ENCODE data around the gene LRRN3. TPM values are rescaled to one million over a fixed set of nuclear protein-coding genes. Genes with fewer than 3 reads are reported as not detected.
A peak's percentile ranks its signal among the peaks of the same experiment; 100 is the strongest.

Gene LRRN3
- total and polyA plus RNA-seq, 2 of the 4 experiments (the other 2 are of a cell fraction): 6.9 to 15.2 TPM

DNA sequence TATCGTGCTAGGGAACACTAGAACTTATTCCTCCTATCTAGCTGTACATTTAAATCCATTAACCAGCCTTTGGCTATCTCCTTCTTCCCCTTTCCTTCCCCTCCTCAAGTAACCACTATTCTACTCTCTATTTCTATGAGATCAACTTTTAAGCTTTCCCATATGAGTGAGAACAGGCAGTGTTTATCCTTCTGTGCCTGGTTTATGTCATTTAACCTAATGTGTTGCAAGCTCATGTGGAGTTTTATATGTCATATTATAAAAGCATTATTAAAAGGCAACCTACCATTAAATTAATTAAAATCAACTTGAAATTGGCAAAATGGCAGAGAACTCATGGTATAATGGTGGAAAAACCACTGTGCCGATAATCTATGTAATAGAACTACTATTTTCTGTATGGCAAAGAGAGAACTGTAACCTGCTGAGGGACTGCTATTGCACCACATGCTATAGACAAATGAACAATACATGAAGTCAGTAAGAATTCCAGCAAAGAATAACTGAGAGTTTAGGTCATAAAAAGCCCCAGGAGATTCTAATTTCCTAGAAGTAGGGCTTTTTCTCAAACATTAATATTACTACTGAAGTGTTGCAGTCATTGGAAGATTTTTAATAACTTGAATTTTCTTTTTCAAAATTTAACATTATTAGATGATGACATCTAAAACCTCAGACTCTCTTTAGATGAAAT lies 81.8 kb downstream of the LRRN3 start:
- H4K91ac ChIP-seq (ENCODE audit: insufficient read depth, low read depth, low read length): no peak overlapping the region
- H2BK120ac ChIP-seq (ENCODE audit: low read depth, low read length): no peak overlapping the region
- no peak overlapping the region for H3K4me2 ChIP-seq (ENCODE audit: low read depth, low read length)
- in situ Hi-C loops (cut with MboI; ENCODE audit: low sequenced_read_pairs) (no loop called here), dilution Hi-C loops (cut with HindIII; ENCODE audit: low sequenced_read_pairs, unreplicated experiment) (no loop called here), intact Hi-C loops (cut with micrococcal nuclease) (no loop called here)
- no TSS peak for BruUV-seq (replicated peaks)
- H3K18ac ChIP-seq (ENCODE audit: low read depth, low read length): no peak overlapping the region
- TF ChIP-seq, protein P1, sequence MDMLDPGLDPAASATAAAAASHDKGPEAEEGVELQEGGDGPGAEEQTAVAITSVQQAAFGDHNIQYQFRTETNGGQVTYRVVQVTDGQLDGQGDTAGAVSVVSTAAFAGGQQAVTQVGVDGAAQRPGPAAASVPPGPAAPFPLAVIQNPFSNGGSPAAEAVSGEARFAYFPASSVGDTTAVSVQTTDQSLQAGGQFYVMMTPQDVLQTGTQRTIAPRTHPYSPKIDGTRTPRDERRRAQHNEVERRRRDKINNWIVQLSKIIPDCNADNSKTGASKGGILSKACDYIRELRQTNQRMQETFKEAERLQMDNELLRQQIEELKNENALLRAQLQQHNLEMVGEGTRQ (IDR thresholded peaks at IDR 0.05; ENCODE audit: low read depth, low read length): no peak
- TF ChIP-seq RCOR1 (IDR thresholded peaks at IDR 0.05; ENCODE audit: insufficient replicate concordance, low read length) (no peak), NFE2L2 (IDR thresholded peaks at IDR 0.05; ENCODE audit: low read depth, low read length) (no peak), MAZ (IDR thresholded peaks at IDR 0.05; ENCODE audit: borderline replicate concordance, low read depth, low read length) (no peak), POLR2A (IDR thresholded peaks at IDR 0.05; ENCODE audit: low read depth, low read length) (no peak), MXI1 (IDR thresholded peaks at IDR 0.05; ENCODE audit: borderline replicate concordance, low read depth, low read length) (no peak), CEBPB (IDR thresholded peaks at IDR 0.05; ENCODE audit: low read depth, low read length) (no peak), CHD1 (IDR thresholded peaks at IDR 0.05; ENCODE audit: low read depth, low read length) (no peak), RAD21 (IDR thresholded peaks at IDR 0.05; ENCODE audit: low read length) (no peak), RFX5 (IDR thresholded peaks at IDR 0.05; ENCODE audit: low read depth, low read length) (no peak), BHLHE40 (IDR thresholded peaks at IDR 0.05; ENCODE audit: low read depth, low read length) (no peak), FOS (IDR thresholded peaks at IDR 0.05; ENCODE audit: low read depth, low read length) (no peak), SMC3 (IDR thresholded peaks at IDR 0.05; ENCODE audit: low read depth, low read length) (no peak), MAFK (IDR thresholded peaks at IDR 0.05; ENCODE audit: low read depth, low read length) (no peak)
- TF ChIP-seq, protein P2, sequence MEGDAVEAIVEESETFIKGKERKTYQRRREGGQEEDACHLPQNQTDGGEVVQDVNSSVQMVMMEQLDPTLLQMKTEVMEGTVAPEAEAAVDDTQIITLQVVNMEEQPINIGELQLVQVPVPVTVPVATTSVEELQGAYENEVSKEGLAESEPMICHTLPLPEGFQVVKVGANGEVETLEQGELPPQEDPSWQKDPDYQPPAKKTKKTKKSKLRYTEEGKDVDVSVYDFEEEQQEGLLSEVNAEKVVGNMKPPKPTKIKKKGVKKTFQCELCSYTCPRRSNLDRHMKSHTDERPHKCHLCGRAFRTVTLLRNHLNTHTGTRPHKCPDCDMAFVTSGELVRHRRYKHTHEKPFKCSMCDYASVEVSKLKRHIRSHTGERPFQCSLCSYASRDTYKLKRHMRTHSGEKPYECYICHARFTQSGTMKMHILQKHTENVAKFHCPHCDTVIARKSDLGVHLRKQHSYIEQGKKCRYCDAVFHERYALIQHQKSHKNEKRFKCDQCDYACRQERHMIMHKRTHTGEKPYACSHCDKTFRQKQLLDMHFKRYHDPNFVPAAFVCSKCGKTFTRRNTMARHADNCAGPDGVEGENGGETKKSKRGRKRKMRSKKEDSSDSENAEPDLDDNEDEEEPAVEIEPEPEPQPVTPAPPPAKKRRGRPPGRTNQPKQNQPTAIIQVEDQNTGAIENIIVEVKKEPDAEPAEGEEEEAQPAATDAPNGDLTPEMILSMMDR (conservative IDR thresholded peaks at IDR 0.05; ENCODE audit: low read depth, low read length): no peak
- TF ChIP-seq, protein P3, sequence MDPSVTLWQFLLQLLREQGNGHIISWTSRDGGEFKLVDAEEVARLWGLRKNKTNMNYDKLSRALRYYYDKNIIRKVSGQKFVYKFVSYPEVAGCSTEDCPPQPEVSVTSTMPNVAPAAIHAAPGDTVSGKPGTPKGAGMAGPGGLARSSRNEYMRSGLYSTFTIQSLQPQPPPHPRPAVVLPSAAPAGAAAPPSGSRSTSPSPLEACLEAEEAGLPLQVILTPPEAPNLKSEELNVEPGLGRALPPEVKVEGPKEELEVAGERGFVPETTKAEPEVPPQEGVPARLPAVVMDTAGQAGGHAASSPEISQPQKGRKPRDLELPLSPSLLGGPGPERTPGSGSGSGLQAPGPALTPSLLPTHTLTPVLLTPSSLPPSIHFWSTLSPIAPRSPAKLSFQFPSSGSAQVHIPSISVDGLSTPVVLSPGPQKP (IDR thresholded peaks at IDR 0.05; ENCODE audit: borderline replicate concordance, low read depth, low read length): no peak
- POLR2A ChIA-PET (ENCODE audit: unreplicated experiment): no interaction called here
- H2AK9ac ChIP-seq (replicated peaks; ENCODE audit: low read depth, low read length, poor library complexity): no peak overlapping the region
- H3K9me1 ChIP-seq (ENCODE audit: insufficient read depth, low read length): no peaks in the 10 kb centered on the region
- H2AK5ac ChIP-seq (ENCODE audit: low read depth, low read length): no peak overlapping the region
- no peaks in the 10 kb centered on the region for H3K9me3 ChIP-seq (ENCODE audit: control insufficient read depth, insufficient read depth, low read length)
- no peak overlapping the region for H4K8ac ChIP-seq (ENCODE audit: low read depth in 2 of 2, low read length in 2 of 2)
- ATAC-seq (ENCODE audit: low read depth): no peak
- CTCF ChIA-PET: interaction anchor here (0.7 kb wide), 1 partner anchor 9 kb away, joined by 3 read pairs; no protein-coding TSS in a partner anchor
- H2BK5ac ChIP-seq (ENCODE audit: low read depth, low read length, poor library complexity, severe bottlenecking): no peak overlapping the region
- WGBS, 2 experiments (ENCODE audit: extremely low coverage in 2 of 2, insufficient read length in 1 of 2): no CpG with 5 or more reads among the region's 2 CpGs
- H3K27me3 ChIP-seq (ENCODE audit: control insufficient read depth, insufficient read depth, low read length): no peaks in the 10 kb centered on the region
- no peak overlapping the region for H2BK15ac ChIP-seq (ENCODE audit: low read depth, low read length)
- no peak overlapping the region for H4K5ac ChIP-seq (ENCODE audit: low read depth, low read length)
- no peak overlapping the region for H3K9ac ChIP-seq (ENCODE audit: low read depth, low read length)
- no peak overlapping the region for H3K4me3 ChIP-seq (ENCODE audit: insufficient read depth, low read depth, low read length)
- no peak overlapping the region for H3K23ac ChIP-seq (ENCODE audit: low read depth, low read length)
- no peaks in the 10 kb centered on the region for H3K79me1 ChIP-seq (ENCODE audit: low read depth in 1 of 2, low read length in 2 of 2)
- DNase-seq: peak; percentile 1
- no peak overlapping the region for H3K4ac ChIP-seq (ENCODE audit: low read depth, low read length)
- H2BK20ac ChIP-seq (ENCODE audit: low read depth, low read length): no peak overlapping the region
- no peak overlapping the region for H3K27ac ChIP-seq (ENCODE audit: insufficient read depth, low read length)
- H3K36me3 ChIP-seq (ENCODE audit: control insufficient read depth, insufficient read depth, low read length): no peaks in the 10 kb centered on the region
- no peak overlapping the region for H2AFZ ChIP-seq (replicated peaks; ENCODE audit: low read length, poor library complexity)
- no peaks in the 10 kb centered on the region for H3K4me1 ChIP-seq (ENCODE audit: control insufficient read depth, insufficient read depth, low read length)
- H3K14ac ChIP-seq (replicated peaks; ENCODE audit: low read depth, low read length): no peak overlapping the region
- H4K20me1 ChIP-seq (ENCODE audit: insufficient read depth, low read length): no peaks in the 10 kb centered on the region
- no peak overlapping the region for H3K56ac ChIP-seq (ENCODE audit: extremely low read depth, insufficient read depth, low read length)
